ENCODE measurements around the gene LCTL. TPM values are rescaled to one million over a fixed set of nuclear protein-coding genes. Genes with fewer than 3 reads are reported as not detected.
"Not testable (repeated sequence)": the region's sequence is repeated elsewhere in the genome, so short reads cannot be mapped to it uniquely, and the experiment has no call there.

LCTL gene
- total RNA-seq, 3 donors from 2014 or later (not counting 1 experiment from before 2014, with no cell fraction given), result not detected

DNA sequence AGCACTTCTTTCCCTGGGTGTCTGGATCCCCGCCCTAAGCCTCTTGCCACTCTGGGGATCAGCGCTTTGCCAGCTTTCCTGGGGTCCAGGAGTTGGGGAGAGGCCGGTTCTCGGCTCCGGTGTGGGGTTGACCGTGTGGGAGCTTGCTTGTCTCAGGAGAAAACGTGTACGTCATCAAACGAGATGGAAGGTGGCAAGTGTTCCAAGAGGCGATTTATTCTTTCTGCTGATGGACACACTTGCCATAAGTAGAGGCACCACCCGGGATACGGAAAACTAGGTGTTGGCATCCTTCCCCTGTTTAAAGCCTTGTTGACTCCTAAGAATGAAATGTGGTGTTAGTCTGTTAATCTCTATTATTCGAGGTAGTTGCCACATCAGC lies 60.4 kb downstream of the LCTL start:
- TF ChIP-seq, protein P1, sequence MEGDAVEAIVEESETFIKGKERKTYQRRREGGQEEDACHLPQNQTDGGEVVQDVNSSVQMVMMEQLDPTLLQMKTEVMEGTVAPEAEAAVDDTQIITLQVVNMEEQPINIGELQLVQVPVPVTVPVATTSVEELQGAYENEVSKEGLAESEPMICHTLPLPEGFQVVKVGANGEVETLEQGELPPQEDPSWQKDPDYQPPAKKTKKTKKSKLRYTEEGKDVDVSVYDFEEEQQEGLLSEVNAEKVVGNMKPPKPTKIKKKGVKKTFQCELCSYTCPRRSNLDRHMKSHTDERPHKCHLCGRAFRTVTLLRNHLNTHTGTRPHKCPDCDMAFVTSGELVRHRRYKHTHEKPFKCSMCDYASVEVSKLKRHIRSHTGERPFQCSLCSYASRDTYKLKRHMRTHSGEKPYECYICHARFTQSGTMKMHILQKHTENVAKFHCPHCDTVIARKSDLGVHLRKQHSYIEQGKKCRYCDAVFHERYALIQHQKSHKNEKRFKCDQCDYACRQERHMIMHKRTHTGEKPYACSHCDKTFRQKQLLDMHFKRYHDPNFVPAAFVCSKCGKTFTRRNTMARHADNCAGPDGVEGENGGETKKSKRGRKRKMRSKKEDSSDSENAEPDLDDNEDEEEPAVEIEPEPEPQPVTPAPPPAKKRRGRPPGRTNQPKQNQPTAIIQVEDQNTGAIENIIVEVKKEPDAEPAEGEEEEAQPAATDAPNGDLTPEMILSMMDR (IDR thresholded peaks at IDR 0.05), result no peak
- Mint-ChIP-seq H3K4me3 (peak overlapping the region; percentile 100), H3K27ac (peak overlapping the region; percentile 90 to 97), H3K9me3 (no peaks in the 10 kb centered on the region), H3K27me3 (ENCODE audit: low read depth in 2 of 2) (no peaks in the 10 kb centered on the region), H3K4me1 (peaks cover 35 to 37% of the 10 kb centered on the region in 2 donors), H3K36me3 (peaks cover 1% of the 10 kb centered on the region)
- peaks cover 28% of the 10 kb centered on the region for H3K36me3 ChIP-seq (ENCODE audit: control insufficient read depth, insufficient read depth, low read length)
- H3K4me3 ChIP-seq (ENCODE audit: low read length), result peak overlapping the region; percentile 92
- no peaks in the 10 kb centered on the region for H3K9me3 ChIP-seq (ENCODE audit: control insufficient read depth, insufficient read depth, low read length)
- peak in 2 of 3 donors; percentile 9 to 16 for ATAC-seq
- H3K4me1 ChIP-seq (ENCODE audit: control insufficient read depth, insufficient read depth, low read length), result peaks cover 20% of the 10 kb centered on the region
- intact Hi-C loops (cut with micrococcal nuclease), result loop anchor here (1.0 to 2.0 kb wide), 3 partner anchors 8 to 149 kb away; partner anchors contain the start of genes MAP2K1, SNAPC5 and TIPIN
- peak overlapping the region; percentile 97 for H3K27ac ChIP-seq (ENCODE audit: low read length)
- 0% methylated on average over 13 of the region's 13 CpGs for WGBS (ENCODE audit: insufficient coverage)
- H3K27me3 ChIP-seq (ENCODE audit: control insufficient read depth, insufficient read depth, low read length), result no peaks in the 10 kb centered on the region
- no peak for DNase-seq

DNA sequence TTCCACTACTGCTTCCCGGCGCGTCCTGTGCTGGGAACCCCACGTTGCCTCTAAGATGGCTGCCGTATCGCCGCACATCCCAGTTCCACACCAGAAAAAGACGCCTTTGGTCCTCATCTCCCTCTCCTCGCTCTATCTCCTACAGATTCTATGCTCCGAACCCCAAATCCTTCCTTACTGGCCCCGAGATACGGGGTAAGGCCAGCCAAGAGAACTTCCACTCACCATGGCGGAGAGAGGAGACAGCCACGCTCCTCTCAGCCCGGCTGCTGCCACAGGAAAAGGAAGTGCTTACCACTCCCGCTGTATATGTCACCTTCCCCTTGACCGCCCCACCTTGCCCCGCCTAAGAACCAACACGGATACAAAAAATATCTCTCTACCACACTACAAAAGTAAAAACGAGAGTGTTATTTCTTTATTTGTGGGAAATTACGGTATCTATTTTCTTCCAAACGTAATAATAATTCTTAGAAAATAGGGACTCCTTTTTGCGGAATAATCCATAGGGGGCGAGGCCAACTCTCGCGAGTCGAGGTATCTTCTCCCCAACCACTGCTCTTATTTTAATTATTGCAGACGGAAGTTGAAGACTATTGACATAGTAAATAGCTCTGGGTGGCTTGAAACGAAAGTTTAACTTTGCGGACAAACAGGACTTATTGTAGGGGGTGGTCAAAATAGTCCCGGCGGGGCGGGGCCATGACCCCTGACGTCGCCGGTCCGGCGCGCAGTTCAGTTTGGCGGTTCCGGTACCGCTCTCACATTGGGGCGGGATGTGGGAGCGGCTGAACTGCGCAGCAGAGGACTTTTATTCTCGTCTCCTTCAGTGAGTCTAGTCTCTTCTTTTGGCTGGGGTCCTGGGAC lies 61.0 kb downstream of the LCTL start, which contains the start of the genes RPL4 and ZWILCH:
Gene RPL4 (minus strand): TSS at position 293 of the 867 bp plus-strand sequence. CDS start 65 bp downstream, at position 228.
Gene ZWILCH (plus strand): TSS at position 764 of the 867 bp plus-strand sequence. CDS start 13 bp downstream, at position 777.
- H3K27me3 ChIP-seq (ENCODE audit: control insufficient read depth, insufficient read depth, low read length), result no peaks in the 10 kb centered on the region
- no peaks in the 10 kb centered on the region for H3K9me3 ChIP-seq (ENCODE audit: control insufficient read depth, insufficient read depth, low read length)
- H3K4me3 ChIP-seq (ENCODE audit: low read length), result peak within 1 kb of the TSS; percentile 92
- ATAC-seq, result peak; percentile 84 to 95 (median 87)
- TF ChIP-seq, protein P1 (IDR thresholded peaks at IDR 0.05), result no peak
- Mint-ChIP-seq H3K4me3 (peak within 1 kb of the TSS; percentile 100), H3K27ac (peak within 1 kb of the TSS; percentile 90 to 97), H3K4me1 (peaks cover 35 to 37% of the 10 kb centered on the region in 2 donors), H3K27me3 (ENCODE audit: low read depth in 2 of 2) (no peaks in the 10 kb centered on the region), H3K9me3 (no peaks in the 10 kb centered on the region), H3K36me3 (peaks cover 7% of the 10 kb centered on the region)
- WGBS (ENCODE audit: insufficient coverage), result under 1% methylated on average over 33 of the region's 46 CpGs
- intact Hi-C loops (cut with micrococcal nuclease), result loop anchor here (1.0 to 2.0 kb wide), 3 partner anchors 7 to 148 kb away; partner anchors contain the start of genes MAP2K1, SNAPC5 and TIPIN
- peaks cover 34% of the 10 kb centered on the region for H3K36me3 ChIP-seq (ENCODE audit: control insufficient read depth, insufficient read depth, low read length)
- peak within 1 kb of the TSS; percentile 97 for H3K27ac ChIP-seq (ENCODE audit: low read length)
- peak; percentile 79 to 91 for DNase-seq
- peaks cover 20% of the 10 kb centered on the region for H3K4me1 ChIP-seq (ENCODE audit: control insufficient read depth, insufficient read depth, low read length)

DNA sequence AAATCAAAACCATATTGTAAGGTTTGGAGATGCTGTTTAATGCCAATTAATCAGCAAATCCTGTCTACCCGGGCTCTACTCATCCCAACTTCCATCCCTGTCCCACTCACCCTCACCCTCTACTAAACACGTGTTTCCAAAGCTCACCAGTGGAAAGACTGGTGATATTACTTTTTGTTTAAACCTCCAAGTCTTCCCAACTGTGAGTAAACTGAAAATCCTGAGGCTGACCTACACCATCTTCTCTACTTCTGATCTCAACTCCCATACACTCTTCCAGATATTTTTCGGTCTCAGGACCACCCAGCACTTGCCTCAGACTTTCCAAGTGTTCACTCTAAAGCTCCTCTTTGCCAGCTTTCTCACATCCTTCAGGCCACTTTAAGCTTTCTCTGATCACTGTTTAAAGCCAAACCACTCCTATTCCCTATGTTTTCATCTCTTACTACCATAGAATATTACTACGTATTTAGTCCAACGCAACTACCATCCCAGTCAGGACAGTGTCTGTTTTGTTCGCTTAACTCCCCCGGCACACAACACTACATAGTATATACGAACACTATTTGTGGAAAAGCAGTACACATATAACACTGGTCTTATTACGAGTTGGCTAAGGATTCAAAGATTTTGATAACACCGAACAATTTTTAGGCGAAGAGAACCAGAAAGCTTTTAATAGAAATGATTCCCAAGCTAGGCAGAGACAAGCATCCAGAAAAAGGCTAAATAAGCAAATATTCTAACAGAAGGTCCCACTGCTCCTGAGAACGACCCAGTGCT lies 61.8 kb downstream of the LCTL start:
- peak overlapping the region; percentile 92 for H3K4me3 ChIP-seq (ENCODE audit: low read length)
- intact Hi-C loops (cut with micrococcal nuclease), result loop anchor here (2.0 kb wide), 2 partner anchors 117 to 147 kb away; partner anchors contain the start of genes MAP2K1 and TIPIN
- DNase-seq (no peak), ATAC-seq (no peak)
- peak overlapping the region; percentile 90 to 97 for H3K27ac Mint-ChIP-seq
- H3K9me3 Mint-ChIP-seq, result no peaks in the 10 kb centered on the region
- H3K27me3 Mint-ChIP-seq (ENCODE audit: low read depth in 2 of 2), result no peaks in the 10 kb centered on the region
- peaks cover 8% of the 10 kb centered on the region for H3K36me3 Mint-ChIP-seq
- WGBS (ENCODE audit: insufficient coverage), result under 1% methylated on average over 12 of the region's 12 CpGs
- no peaks in the 10 kb centered on the region for H3K9me3 ChIP-seq (ENCODE audit: control insufficient read depth, insufficient read depth, low read length)
- peak overlapping the region; percentile 97 for H3K27ac ChIP-seq (ENCODE audit: low read length)
- H3K4me1 Mint-ChIP-seq, result peaks cover 35 to 41% of the 10 kb centered on the region in 2 donors
- TF ChIP-seq, protein P1 (IDR thresholded peaks at IDR 0.05), result no peak
- peaks cover 42% of the 10 kb centered on the region for H3K36me3 ChIP-seq (ENCODE audit: control insufficient read depth, insufficient read depth, low read length)
- no peaks in the 10 kb centered on the region for H3K27me3 ChIP-seq (ENCODE audit: control insufficient read depth, insufficient read depth, low read length)
- H3K4me3 Mint-ChIP-seq, result peak overlapping the region; percentile 100
- peaks cover 20% of the 10 kb centered on the region for H3K4me1 ChIP-seq (ENCODE audit: control insufficient read depth, insufficient read depth, low read length)

DNA sequence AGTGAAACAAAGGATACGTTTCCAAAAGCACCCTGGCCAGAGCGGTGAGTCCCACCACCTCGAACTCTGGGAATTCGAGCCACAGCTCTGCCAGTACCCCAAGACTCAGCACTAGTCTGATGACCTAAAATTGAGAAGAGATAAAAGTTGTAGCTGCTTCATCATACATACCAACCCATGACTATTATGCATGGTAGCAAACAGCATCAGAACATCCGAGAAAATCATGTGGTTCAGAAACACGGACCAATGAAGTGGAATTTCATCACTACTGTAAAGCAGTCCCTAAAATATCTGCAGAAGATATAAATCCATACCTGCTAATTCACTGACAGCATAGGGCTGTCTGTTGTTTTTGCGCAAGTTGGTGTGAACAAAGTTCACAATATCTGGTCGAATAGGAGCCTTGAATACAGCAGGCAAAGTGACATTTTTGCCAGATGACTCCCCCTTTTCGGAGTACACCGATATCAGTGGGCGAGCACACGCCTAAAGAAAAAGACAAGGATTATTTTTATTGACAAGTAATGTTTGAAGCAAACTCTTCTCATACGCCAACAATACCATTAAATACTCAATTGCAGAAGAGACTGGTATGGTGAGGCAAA lies 62.7 kb downstream of the LCTL start:
- DNase-seq; H3K4me3 ChIP-seq (ENCODE audit: low read length); H3K36me3 Mint-ChIP-seq; intact Hi-C loops (cut with micrococcal nuclease); ATAC-seq; H3K27me3 Mint-ChIP-seq (ENCODE audit: low read depth in 2 of 2); H3K9me3 ChIP-seq (ENCODE audit: control insufficient read depth, insufficient read depth, low read length); H3K27me3 ChIP-seq (ENCODE audit: control insufficient read depth, insufficient read depth, low read length); H3K9me3 Mint-ChIP-seq; H3K27ac ChIP-seq (ENCODE audit: low read length): not testable (repeated sequence)
- peak overlapping the region in 1 of 2 donors; percentile 97 for H3K27ac Mint-ChIP-seq
- WGBS (ENCODE audit: insufficient coverage), result 68% methylated on average over 11 of the region's 13 CpGs
- H3K4me1 Mint-ChIP-seq, result peaks cover 36 to 43% of the 10 kb centered on the region in 2 donors
- H3K4me1 ChIP-seq (ENCODE audit: control insufficient read depth, insufficient read depth, low read length), result peaks cover 21% of the 10 kb centered on the region
- peaks cover 50% of the 10 kb centered on the region for H3K36me3 ChIP-seq (ENCODE audit: control insufficient read depth, insufficient read depth, low read length)
- peak overlapping the region; percentile 100 for H3K4me3 Mint-ChIP-seq

All from natural killer cell (primary cell).